HepG2 (cell line): ENCODE data around the gene CMTM1. TPM values are rescaled to one million over a fixed set of nuclear protein-coding genes. Genes with fewer than 3 reads are reported as not detected.

Source experiments
- ATRX ChIP-seq: sonication (generic); formaldehyde crosslinking; IDR thresholded peaks from 2 replicates; pipeline ENCODE4 v1.4.0; 2020; ENCODE audit warnings: missing genetic modification reagents, borderline replicate concordance
- MED13 ChIP-seq: sonication (generic); formaldehyde crosslinking; IDR thresholded peaks from 2 replicates; pipeline ENCODE4 v1.5.0; 2020; ENCODE audit warnings: missing genetic modification reagents
- RBAK ChIP-seq: sonication (generic); formaldehyde crosslinking; IDR thresholded peaks from 2 replicates; pipeline ENCODE4 v1.5.1; 2020; ENCODE audit warnings: mild to moderate bottlenecking, missing genetic modification reagents
- TP53 ChIP-seq: sonication (generic); formaldehyde crosslinking; conservative IDR thresholded peaks from 2 replicates; pipeline ENCODE4 v1.4.0; 2020; ENCODE audit warnings: missing genetic modification reagents
- U2AF1 ChIP-seq: fragments of 200-400 bp; formaldehyde crosslinking; optimal IDR thresholded peaks from 2 replicates; pipeline ENCODE3; 2017; ENCODE audit warnings: mild to moderate bottlenecking, low read depth, low read length
- ZNF160 ChIP-seq: sonication (generic); formaldehyde crosslinking; IDR thresholded peaks from 2 replicates; pipeline ENCODE4 v1.8.0; 2022; ENCODE audit warnings: mild to moderate bottlenecking, inconsistent platforms, missing genetic modification reagents
- ZNF44 ChIP-seq: sonication (generic); formaldehyde crosslinking; IDR thresholded peaks from 2 replicates; pipeline ENCODE4 v1.5.1; 2020; ENCODE audit warnings: mild to moderate bottlenecking, missing genetic modification reagents
- ZNF441 ChIP-seq: sonication (generic); formaldehyde crosslinking; IDR thresholded peaks from 2 replicates; pipeline ENCODE4 v1.7.0; 2021; ENCODE audit warnings: missing genetic modification reagents, borderline replicate concordance
- ZNF547 ChIP-seq: sonication (generic); formaldehyde crosslinking; IDR thresholded peaks from 2 replicates; pipeline ENCODE4 v1.5.1; 2020; ENCODE audit warnings: mild to moderate bottlenecking, missing genetic modification reagents
- ZNF577 ChIP-seq: sonication (generic); formaldehyde crosslinking; IDR thresholded peaks from 2 replicates; pipeline ENCODE4 v1.4.0; 2020; ENCODE audit warnings: mild to moderate bottlenecking, low read depth, missing genetic modification reagents, borderline replicate concordance
- polyA plus RNA-seq, 8 experiments: library from polyadenylated mRNA; depleted of rRNA in 3 of 8; stranded (reverse) in 7 of 8; unstranded in 1 of 8; fragments of >200 nt; fragmentation: Illumina TruSeq in 4 of 8; extraction: Trizol in 4 of 8; gene quantifications; 2 replicates each; pipeline versions ENCODE4 v1.2.1 to v1.2.3, GENCODE V29; 2011 to 2016; ENCODE audit warnings: low read depth in 4 of 8, missing spikeins in 1 of 8, mixed read lengths in 1 of 8; ENCODE audit not compliant: insufficient read depth in 1 of 8
- total RNA-seq, 5 experiments: library from RNA; depleted of rRNA; stranded (reverse); fragments of >200 nt; fragmentation: Illumina TruSeq; extraction: Trizol; gene quantifications; 2 replicates each; pipeline ENCODE4 v1.2.3, GENCODE V29; 2016; ENCODE audit warnings: low read depth in 1 of 5
- TF ChIP-seq, protein P1 (sequence below): sonication (generic); formaldehyde crosslinking; IDR thresholded peaks from 2 replicates; pipeline ENCODE4 v1.4.0; 2020; ENCODE audit warnings: missing genetic modification reagents, mild to moderate bottlenecking, borderline replicate concordance
- TF ChIP-seq, protein P2 (sequence below): sonication (generic); formaldehyde crosslinking; IDR thresholded peaks from 2 replicates; pipeline ENCODE4 v1.8.1; 2023; ENCODE audit warnings: mild to moderate bottlenecking, missing genetic modification reagents
- TF ChIP-seq, protein P3 (sequence below): sonication (generic); formaldehyde crosslinking; IDR thresholded peaks from 2 replicates; pipeline ENCODE4 v1.5.0; 2020; ENCODE audit warnings: missing genetic modification reagents
- TF ChIP-seq, protein P4 (sequence below): sonication (generic); formaldehyde crosslinking; IDR thresholded peaks from 2 replicates; pipeline ENCODE4 v1.5.0; 2020; ENCODE audit warnings: mild to moderate bottlenecking, missing genetic modification reagents, borderline replicate concordance

CMTM1 gene
- total and polyA plus RNA-seq, 2 of the 13 experiments (the other 11 are each of a cell fraction or from before 2014, with no cell fraction given), result 1.7 to 2.9 TPM

DNA sequence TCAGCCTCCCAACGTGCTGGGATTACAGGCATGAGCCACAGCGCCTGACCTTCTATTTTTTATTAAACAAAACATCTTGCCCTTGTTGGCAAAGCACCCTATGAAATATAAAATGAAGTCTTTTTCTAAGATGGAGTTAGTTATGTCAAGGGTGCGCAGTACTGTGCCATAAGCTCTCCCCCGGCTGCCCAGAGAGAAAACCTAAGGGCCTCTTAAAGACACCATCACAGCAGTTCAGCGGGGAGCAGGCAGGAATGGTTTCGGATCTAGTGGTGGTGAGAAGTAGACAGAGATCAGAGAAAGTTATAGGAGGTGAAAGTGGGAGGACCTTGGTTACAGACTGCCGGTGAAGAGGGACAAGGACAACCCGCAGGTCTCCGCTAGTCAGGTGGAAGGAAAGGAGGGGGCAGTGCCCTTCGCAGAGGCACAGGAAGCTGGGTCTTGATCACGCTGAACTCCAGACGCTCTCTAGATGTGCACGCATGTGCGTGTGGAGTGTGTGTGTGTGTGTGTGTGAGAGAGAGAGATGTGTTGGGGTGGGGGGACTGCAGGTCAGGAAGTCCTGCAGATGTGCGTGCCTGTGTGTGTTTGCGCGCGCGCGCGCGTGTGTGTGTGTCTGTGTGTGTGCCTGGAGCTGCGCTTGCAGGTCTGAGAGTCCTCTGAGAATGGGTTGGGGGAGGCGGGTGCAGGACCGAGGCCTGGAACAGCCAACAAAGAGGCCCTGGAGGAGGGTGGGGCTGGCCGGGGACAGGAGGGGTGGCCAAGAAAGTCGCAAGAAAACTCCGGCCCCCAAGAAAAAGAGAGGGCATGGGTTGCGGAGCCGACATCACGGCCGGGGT lies 37.5 kb downstream of the CMTM1 start (continued):
- TF ChIP-seq ZNF44 (CRISPR knock-in tag), result peak; percentile 70; the same call in 1 of the 2 replicates
- TF ChIP-seq ATRX (CRISPR knock-in tag), result no peak
- peak; percentile 33 for TF ChIP-seq U2AF1
- no peak for TF ChIP-seq RBAK (CRISPR knock-in tag)
- 0 out of 2 replicates have a peak, but pooled peaks have one; percentile 23 for TF ChIP-seq ZNF160 (CRISPR knock-in tag)
- no peak for TF ChIP-seq MED13 (CRISPR knock-in tag)
- TF ChIP-seq, protein P1, sequence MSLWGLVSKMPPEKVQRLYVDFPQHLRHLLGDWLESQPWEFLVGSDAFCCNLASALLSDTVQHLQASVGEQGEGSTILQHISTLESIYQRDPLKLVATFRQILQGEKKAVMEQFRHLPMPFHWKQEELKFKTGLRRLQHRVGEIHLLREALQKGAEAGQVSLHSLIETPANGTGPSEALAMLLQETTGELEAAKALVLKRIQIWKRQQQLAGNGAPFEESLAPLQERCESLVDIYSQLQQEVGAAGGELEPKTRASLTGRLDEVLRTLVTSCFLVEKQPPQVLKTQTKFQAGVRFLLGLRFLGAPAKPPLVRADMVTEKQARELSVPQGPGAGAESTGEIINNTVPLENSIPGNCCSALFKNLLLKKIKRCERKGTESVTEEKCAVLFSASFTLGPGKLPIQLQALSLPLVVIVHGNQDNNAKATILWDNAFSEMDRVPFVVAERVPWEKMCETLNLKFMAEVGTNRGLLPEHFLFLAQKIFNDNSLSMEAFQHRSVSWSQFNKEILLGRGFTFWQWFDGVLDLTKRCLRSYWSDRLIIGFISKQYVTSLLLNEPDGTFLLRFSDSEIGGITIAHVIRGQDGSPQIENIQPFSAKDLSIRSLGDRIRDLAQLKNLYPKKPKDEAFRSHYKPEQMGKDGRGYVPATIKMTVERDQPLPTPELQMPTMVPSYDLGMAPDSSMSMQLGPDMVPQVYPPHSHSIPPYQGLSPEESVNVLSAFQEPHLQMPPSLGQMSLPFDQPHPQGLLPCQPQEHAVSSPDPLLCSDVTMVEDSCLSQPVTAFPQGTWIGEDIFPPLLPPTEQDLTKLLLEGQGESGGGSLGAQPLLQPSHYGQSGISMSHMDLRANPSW (CRISPR knock-in tag), result no peak
- TF ChIP-seq, protein P2, sequence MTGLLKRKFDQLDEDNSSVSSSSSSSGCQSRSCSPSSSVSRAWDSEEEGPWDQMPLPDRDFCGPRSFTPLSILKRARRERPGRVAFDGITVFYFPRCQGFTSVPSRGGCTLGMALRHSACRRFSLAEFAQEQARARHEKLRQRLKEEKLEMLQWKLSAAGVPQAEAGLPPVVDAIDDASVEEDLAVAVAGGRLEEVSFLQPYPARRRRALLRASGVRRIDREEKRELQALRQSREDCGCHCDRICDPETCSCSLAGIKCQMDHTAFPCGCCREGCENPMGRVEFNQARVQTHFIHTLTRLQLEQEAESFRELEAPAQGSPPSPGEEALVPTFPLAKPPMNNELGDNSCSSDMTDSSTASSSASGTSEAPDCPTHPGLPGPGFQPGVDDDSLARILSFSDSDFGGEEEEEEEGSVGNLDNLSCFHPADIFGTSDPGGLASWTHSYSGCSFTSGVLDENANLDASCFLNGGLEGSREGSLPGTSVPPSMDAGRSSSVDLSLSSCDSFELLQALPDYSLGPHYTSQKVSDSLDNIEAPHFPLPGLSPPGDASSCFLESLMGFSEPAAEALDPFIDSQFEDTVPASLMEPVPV (CRISPR knock-in tag), result no peak; the same call in 1 of the 2 replicates
- TF ChIP-seq ZNF441 (CRISPR knock-in tag), result peak; percentile 61; the same call in 1 of the 2 replicates
- no peak for TF ChIP-seq TP53 (CRISPR knock-in tag)
- TF ChIP-seq, protein P3, sequence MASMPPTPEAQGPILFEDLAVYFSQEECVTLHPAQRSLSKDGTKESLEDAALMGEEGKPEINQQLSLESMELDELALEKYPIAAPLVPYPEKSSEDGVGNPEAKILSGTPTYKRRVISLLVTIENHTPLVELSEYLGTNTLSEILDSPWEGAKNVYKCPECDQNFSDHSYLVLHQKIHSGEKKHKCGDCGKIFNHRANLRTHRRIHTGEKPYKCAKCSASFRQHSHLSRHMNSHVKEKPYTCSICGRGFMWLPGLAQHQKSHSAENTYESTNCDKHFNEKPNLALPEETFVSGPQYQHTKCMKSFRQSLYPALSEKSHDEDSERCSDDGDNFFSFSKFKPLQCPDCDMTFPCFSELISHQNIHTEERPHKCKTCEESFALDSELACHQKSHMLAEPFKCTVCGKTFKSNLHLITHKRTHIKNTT (CRISPR knock-in tag), result no peak
- TF ChIP-seq, protein P4, sequence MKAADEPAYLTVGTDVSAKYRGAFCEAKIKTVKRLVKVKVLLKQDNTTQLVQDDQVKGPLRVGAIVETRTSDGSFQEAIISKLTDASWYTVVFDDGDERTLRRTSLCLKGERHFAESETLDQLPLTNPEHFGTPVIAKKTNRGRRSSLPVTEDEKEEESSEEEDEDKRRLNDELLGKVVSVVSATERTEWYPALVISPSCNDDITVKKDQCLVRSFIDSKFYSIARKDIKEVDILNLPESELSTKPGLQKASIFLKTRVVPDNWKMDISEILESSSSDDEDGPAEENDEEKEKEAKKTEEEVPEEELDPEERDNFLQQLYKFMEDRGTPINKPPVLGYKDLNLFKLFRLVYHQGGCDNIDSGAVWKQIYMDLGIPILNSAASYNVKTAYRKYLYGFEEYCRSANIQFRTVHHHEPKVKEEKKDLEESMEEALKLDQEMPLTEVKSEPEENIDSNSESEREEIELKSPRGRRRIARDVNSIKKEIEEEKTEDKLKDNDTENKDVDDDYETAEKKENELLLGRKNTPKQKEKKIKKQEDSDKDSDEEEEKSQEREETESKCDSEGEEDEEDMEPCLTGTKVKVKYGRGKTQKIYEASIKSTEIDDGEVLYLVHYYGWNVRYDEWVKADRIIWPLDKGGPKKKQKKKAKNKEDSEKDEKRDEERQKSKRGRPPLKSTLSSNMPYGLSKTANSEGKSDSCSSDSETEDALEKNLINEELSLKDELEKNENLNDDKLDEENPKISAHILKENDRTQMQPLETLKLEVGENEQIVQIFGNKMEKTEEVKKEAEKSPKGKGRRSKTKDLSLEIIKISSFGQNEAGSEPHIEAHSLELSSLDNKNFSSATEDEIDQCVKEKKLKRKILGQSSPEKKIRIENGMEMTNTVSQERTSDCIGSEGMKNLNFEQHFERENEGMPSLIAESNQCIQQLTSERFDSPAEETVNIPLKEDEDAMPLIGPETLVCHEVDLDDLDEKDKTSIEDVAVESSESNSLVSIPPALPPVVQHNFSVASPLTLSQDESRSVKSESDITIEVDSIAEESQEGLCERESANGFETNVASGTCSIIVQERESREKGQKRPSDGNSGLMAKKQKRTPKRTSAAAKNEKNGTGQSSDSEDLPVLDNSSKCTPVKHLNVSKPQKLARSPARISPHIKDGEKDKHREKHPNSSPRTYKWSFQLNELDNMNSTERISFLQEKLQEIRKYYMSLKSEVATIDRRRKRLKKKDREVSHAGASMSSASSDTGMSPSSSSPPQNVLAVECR (CRISPR knock-in tag), result peak; percentile 68; the same call in 1 of the 2 replicates
- TF ChIP-seq ZNF577 (CRISPR knock-in tag), result no peak
- TF ChIP-seq ZNF547 (CRISPR knock-in tag), result peak; percentile 75; the same call in 1 of the 2 replicates
